ENCODE measurements around the gene CRHR1.

CRHR1 gene

DNA sequence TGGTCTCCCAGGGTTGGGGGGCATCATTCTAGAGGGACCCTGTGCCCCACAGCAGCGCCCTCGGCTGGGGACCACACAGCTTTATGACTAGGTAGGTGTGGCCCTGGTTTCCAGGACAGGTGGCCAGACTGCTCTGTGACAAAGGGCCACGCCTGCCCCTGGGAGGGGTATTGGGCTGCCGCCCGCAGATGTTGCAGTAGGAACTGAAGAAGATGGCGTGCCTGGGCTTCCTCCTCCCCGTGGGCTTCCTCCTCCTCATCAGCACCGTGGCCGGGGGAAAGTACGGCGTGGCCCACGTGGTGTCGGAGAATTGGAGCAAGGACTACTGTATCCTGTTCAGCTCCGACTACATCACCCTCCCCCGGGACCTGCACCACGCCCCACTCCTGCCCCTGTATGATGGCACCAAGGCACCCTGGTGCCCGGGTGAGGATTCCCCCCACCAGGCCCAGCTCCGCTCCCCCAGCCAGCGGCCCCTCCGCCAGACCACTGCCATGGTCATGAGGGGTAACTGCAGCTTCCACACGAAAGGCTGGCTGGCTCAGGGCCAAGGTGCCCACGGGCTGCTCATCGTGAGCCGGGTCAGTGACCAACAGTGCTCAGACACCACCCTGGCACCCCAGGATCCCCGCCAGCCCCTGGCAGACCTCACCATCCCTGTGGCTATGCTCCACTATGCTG lies 60.7 kb downstream of the CRHR1 start, which contains the start of gene SPPL2C:
Gene SPPL2C (plus strand): TSS at position 187 of the 681 bp plus-strand sequence. CDS start 26 bp downstream, at position 213.
- Histone ChIP-seq H3K9me3 (ENCODE audit: insufficient read depth, low read length) (no peaks in the 10 kb centered on the region), H3F3A (ENCODE audit: insufficient read depth) (no peaks in the 10 kb centered on the region), H3K9ac (ENCODE audit: low read length) (no peak within 1 kb of the TSS), H3K27me3 (ENCODE audit: low read length) (no peaks in the 10 kb centered on the region), H3K9me2 (replicated peaks; ENCODE audit: insufficient read depth, low read length) (no peaks in the 10 kb centered on the region), H3K79me2 (ENCODE audit: insufficient read depth, low read length) (no peaks in the 10 kb centered on the region), H2AFZ (ENCODE audit: low read depth, low read length, severe bottlenecking) (no peak within 1 kb of the TSS), H3K36me3 (ENCODE audit: low read length) (no peaks in the 10 kb centered on the region), H3K27ac (ENCODE audit: low read depth, low read length) (no peak within 1 kb of the TSS), H3K4me2 (ENCODE audit: low read depth, low read length, poor library complexity, severe bottlenecking) (no peak within 1 kb of the TSS), H4K20me1 (ENCODE audit: low read depth, low read length) (no peaks in the 10 kb centered on the region), H3K4me3 (ENCODE audit: insufficient read depth, low read length, poor library complexity, severe bottlenecking) (no peak within 1 kb of the TSS)
- TF ChIP-seq, protein P1, sequence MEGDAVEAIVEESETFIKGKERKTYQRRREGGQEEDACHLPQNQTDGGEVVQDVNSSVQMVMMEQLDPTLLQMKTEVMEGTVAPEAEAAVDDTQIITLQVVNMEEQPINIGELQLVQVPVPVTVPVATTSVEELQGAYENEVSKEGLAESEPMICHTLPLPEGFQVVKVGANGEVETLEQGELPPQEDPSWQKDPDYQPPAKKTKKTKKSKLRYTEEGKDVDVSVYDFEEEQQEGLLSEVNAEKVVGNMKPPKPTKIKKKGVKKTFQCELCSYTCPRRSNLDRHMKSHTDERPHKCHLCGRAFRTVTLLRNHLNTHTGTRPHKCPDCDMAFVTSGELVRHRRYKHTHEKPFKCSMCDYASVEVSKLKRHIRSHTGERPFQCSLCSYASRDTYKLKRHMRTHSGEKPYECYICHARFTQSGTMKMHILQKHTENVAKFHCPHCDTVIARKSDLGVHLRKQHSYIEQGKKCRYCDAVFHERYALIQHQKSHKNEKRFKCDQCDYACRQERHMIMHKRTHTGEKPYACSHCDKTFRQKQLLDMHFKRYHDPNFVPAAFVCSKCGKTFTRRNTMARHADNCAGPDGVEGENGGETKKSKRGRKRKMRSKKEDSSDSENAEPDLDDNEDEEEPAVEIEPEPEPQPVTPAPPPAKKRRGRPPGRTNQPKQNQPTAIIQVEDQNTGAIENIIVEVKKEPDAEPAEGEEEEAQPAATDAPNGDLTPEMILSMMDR (IDR thresholded peaks at IDR 0.05; ENCODE audit: insufficient read depth, low read length, poor library complexity, severe bottlenecking), result no peak
- TF ChIP-seq EZH2phosphoT487 (conservative IDR thresholded peaks at IDR 0.05; ENCODE audit: low read length), result no peak

DNA sequence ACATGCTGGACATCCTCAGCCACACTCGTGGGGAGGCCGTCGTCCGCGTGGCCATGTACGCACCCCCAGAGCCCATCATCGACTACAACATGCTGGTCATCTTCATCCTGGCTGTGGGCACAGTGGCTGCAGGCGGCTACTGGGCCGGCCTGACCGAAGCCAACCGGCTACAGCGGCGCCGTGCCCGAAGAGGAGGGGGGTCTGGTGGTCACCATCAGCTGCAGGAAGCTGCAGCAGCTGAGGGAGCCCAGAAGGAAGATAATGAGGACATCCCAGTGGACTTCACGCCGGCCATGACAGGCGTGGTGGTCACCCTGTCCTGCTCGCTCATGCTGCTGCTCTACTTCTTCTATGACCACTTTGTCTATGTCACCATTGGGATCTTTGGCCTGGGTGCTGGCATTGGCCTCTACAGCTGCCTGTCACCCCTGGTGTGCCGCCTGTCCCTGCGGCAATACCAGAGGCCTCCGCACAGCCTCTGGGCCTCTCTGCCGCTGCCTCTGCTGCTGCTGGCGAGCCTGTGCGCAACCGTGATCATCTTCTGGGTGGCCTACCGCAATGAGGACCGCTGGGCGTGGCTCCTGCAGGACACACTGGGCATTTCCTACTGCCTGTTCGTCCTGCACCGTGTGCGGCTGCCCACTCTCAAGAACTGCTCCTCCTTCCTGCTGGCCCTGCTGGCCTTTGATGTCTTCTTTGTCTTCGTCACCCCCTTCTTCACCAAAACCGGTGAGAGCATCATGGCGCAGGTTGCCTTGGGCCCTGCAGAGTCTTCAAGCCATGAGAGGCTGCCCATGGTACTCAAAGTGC lies 61.5 kb downstream of the CRHR1 start:
- TF ChIP-seq, protein P1 (IDR thresholded peaks at IDR 0.05; ENCODE audit: insufficient read depth, low read length, poor library complexity, severe bottlenecking), result no peak
- no peak for TF ChIP-seq EZH2phosphoT487 (conservative IDR thresholded peaks at IDR 0.05; ENCODE audit: low read length)
- H3K9ac ChIP-seq (ENCODE audit: low read length), result no peak overlapping the region
- no peaks in the 10 kb centered on the region for H4K20me1 ChIP-seq (ENCODE audit: low read depth, low read length)

DNA sequence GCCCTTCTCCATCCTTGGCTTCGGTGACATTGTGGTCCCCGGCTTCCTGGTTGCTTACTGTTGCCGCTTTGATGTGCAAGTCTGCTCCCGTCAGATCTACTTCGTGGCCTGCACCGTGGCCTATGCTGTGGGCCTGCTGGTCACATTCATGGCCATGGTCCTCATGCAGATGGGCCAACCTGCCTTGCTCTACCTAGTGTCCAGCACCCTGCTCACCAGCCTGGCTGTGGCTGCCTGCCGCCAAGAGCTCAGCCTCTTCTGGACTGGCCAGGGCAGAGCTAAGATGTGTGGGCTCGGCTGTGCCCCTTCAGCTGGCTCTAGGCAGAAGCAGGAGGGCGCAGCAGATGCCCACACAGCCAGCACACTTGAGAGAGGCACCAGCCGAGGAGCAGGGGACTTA lies 62.1 kb downstream of the CRHR1 start:
- H3K36me3 ChIP-seq (ENCODE audit: low read length), result no peaks in the 10 kb centered on the region
- no peak overlapping the region for H2AFZ ChIP-seq (ENCODE audit: low read depth, low read length, severe bottlenecking)
- H3K9me3 ChIP-seq (ENCODE audit: insufficient read depth, low read length), result no peaks in the 10 kb centered on the region
- H3K79me2 ChIP-seq (ENCODE audit: insufficient read depth, low read length), result no peaks in the 10 kb centered on the region
- no peaks in the 10 kb centered on the region for H3F3A ChIP-seq (ENCODE audit: insufficient read depth)
- no peaks in the 10 kb centered on the region for H4K20me1 ChIP-seq (ENCODE audit: low read depth, low read length)
- no peak overlapping the region for H3K4me3 ChIP-seq (ENCODE audit: insufficient read depth, low read length, poor library complexity, severe bottlenecking)
- H3K9ac ChIP-seq (ENCODE audit: low read length), result no peak overlapping the region
- H3K9me2 ChIP-seq (replicated peaks; ENCODE audit: insufficient read depth, low read length), result no peaks in the 10 kb centered on the region
- no peaks in the 10 kb centered on the region for H3K27me3 ChIP-seq (ENCODE audit: low read length)
- no peak overlapping the region for H3K27ac ChIP-seq (ENCODE audit: low read depth, low read length)
- TF ChIP-seq, protein P1 (IDR thresholded peaks at IDR 0.05; ENCODE audit: insufficient read depth, low read length, poor library complexity, severe bottlenecking), result no peak
- H3K4me2 ChIP-seq (ENCODE audit: low read depth, low read length, poor library complexity, severe bottlenecking), result no peak overlapping the region

More for the DNA sequence above, 61.5 kb downstream of the CRHR1 start:
- H3K4me2 ChIP-seq (ENCODE audit: low read depth, low read length, poor library complexity, severe bottlenecking), result no peak overlapping the region
- H3K36me3 ChIP-seq (ENCODE audit: low read length), result no peaks in the 10 kb centered on the region
- no peaks in the 10 kb centered on the region for H3K9me2 ChIP-seq (replicated peaks; ENCODE audit: insufficient read depth, low read length)
- H2AFZ ChIP-seq (ENCODE audit: low read depth, low read length, severe bottlenecking), result no peak overlapping the region
- no peaks in the 10 kb centered on the region for H3K79me2 ChIP-seq (ENCODE audit: insufficient read depth, low read length)
- H3K27ac ChIP-seq (ENCODE audit: low read depth, low read length), result no peak overlapping the region
- no peaks in the 10 kb centered on the region for H3K9me3 ChIP-seq (ENCODE audit: insufficient read depth, low read length)
- no peaks in the 10 kb centered on the region for H3K27me3 ChIP-seq (ENCODE audit: low read length)
- no peak overlapping the region for H3K4me3 ChIP-seq (ENCODE audit: insufficient read depth, low read length, poor library complexity, severe bottlenecking)
- no peaks in the 10 kb centered on the region for H3F3A ChIP-seq (ENCODE audit: insufficient read depth)
